Measurements from ENCODE around the gene PLEKHJ1.

Gene PLEKHJ1

DNA sequence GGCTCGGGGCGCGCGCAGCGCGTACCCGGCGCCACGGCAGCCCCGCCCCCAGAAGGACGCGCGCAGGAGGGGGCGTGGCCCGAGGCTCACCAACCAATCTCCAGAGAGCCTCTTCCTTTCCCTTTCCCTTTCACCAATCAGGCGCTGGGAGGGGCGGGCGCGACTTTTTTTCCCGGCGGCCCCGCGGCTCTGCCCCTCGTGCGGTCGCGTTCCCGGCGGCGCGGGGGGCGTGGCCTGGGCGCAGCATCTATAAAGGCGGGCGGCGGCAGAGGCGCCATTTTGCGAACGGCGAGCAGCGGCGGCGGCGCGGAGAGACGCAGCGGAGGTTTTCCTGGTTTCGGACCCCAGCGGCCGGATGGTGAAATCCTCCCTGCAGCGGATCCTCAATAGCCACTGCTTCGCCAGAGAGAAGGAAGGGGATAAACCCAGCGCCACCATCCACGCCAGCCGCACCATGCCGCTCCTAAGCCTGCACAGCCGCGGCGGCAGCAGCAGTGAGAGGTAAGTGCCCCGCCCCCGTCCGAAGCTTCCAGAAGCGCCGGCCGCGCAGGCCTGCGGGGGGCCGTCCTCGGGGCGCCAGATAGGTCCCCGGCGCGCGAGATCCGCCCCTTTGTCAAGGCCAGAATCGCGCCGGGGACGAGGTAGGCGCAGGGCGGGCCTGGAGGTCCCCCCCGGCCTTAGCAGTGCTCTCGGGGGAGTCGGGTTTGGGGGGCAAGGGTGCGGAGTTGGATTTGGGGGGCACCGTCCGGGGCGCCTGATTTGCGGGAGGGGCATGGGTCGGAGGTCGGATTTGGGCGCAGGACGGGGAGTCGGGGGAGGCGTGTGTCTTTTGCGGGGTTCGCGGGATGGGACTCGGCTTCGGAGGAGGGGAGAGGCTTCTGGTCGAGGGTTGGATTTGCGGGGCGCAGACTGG lies 33.4 kb upstream of the PLEKHJ1 start:
- DNase-seq = peak; percentile 94

- DNase-seq = no peak
Measured at GRCh38 chr19:2268861-2269243, 32.7 kb upstream of the PLEKHJ1 start.

- DNase-seq = no peak
Measured at GRCh38 chr19:2268480-2268830, 32.3 kb upstream of the PLEKHJ1 start.

DNA sequence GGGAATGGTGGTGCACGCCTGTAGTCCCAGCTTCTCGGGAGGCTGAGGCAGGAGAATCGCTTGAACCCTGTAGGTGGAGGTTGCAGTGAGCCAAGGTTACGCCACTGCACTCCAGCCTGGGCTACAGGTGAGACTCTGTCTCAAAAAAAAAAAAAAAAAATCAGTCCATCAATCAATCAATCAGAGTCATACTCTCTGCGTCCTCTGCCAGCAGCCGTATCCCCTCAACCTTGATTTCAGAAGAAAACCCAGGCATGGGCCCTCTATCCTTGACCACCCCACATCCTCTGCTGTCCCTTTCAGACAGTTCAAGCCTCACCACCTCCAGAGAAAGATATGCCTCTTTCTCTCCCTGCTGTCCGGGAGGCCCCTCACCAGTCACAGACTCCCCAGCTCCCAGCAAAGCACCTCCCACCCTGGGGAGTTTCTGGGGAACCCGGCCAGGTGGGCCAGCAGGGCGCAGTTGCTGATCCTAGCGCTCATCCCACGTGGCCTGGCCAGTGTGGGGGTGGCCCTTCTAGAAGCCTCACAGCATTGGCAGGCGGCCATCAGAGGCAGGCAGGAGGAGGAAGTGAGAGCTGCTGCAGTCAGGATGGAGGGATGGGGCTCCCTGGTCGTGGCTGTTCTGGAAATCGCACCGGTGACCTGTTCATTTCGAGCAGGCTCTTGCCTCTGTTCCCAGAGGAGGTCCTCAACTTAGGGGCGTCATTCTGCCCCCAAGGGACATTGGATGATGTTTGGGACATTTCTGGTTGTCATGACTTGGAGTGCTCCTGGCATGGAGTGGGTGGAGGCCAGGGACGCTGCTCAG lies 30.3 kb upstream of the PLEKHJ1 start:
- DNase-seq = no peak

- no peak for DNase-seq
Measured at GRCh38 chr19:2261438-2262172, 25.5 kb upstream of the PLEKHJ1 start.

GRCh38 chr19:2260341-2260805 lies 24.2 kb upstream of the PLEKHJ1 start:
- DNase-seq = no peak

GRCh38 chr19:2259336-2259735 lies 23.2 kb upstream of the PLEKHJ1 start:
- DNase-seq = no peak

DNA sequence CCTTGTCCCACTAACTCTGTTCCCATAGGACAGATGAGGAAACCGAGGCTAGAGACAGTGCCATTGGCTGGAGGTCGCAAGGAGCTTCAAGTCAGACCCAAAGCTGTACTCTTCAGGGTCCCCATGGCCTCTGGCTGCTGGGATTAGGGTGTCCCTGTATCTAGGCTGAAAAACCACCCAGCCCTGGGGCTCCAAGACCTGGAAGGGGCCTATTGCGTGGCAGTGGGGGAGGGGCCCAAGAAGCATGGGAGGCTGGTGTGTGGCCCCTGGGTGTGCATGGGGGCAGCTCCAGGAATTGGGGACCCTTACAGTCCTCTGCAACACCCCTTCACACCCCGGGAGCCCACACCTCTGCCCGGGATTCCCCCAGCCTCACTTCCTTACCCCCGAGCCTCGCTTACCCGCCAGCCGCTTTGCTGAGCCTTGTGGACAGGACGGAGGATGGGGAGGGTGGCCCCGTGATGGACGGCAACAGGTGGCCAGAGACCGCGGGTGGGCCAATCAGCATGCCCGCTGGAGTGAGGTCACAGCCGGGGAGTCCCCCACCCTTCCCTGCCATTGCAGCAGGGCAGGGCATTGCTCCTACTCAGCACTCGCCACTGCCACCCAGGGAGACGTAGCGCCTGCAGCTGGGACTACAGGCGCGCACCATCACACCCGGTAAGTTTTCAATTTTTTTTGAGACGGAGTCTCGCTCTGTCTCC lies 20.0 kb upstream of the PLEKHJ1 start, which contains the start of gene JSRP1:
JSRP1 (minus strand) TSS at position 436 of the 704 bp plus-strand sequence. CDS start 1,103 bp downstream, outside the sequence.
- no peak for DNase-seq

- no peak for DNase-seq
Measured at GRCh38 chr19:2255112-2255845, 19.1 kb upstream of the PLEKHJ1 start.

- no peak for DNase-seq
Measured at GRCh38 chr19:2254064-2254872, 18.1 kb upstream of the PLEKHJ1 start.

DNA sequence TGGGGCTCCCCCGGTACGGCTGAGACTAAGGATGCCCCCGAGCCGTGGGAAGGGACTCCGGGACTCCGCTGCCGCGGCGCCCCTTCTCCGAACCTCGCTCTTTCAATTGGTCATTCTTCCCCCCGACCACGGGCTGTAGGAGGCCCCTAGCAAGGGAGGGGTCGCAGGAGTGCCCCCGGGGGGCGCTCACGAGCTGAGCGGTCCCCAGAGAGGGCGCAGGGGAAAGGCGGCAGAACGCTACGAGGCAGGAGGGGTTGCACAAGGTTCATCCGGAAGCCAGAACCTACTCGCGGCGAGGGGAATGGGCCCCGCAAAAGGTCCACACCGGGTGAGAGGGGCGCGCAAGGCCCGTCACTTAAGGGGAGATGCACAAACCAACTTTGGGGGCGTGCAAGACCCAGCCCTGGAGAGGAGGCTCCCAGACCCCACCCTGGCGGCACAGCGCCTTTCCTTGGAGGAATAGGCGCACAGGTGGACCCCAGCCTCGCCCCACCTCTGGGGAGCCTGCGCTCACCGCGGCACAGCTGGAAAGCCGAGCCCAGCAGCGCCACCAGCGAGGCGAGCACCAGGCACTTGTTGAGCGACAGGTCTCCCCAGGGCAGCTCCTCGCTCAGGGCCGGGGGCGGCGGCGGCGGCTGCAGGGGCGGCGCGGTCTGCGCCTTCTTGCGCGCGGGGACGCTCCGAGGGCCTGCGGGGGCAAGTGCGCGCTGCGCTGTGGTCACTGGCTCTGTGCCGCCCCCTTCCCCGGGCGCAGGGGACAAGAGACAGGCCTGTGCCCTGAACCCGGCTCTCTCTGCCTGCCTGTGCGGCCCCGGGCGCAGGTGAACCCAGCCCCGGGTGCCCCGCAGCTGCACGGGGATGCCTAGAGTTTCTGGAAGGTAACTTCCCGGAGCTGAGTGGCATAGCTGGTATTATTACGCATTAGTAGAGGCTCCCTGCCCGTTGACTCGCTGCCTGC lies 17.3 kb upstream of the PLEKHJ1 start:
- no peak for DNase-seq

- no peak for DNase-seq
Measured at GRCh38 chr19:2252797-2253105, 16.6 kb upstream of the PLEKHJ1 start.

DNA sequence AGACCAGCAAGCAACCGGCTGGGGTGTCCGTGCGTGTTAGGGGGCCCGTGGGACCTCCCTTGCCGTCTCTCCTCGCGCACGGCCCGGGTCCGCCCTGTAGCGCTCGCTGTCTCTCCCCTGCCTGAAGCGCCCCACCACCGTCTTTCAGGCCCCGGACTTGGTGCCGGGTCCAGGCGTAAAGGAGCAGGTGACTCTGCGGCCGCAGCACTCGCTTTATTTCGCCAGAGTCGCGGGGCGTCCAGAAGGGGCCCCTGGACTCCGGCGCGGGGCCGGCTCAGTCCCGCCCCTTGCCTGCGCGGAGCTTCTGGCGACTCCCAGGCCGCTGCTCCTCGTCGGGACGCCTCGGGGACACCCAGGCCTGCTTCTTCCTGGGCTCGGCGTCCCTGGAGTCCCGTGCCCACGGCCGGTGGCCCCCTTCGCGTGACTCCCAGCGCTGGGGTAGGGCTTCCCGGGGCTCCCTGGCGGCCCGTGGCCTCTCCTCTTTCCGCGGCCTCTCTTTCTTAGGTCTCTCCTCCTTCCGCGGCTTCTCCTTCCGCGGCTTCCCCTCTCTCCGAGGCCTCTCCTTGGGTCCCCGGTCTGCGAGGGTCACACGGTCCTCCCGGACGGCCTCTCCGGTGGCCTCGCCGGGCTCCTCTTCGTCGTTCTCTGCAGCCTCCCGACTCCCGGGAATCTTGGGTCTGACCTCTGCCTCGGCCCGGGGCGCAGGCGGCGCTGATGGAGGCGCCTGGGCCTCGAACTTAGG lies 16.1 kb upstream of the PLEKHJ1 start:
- DNase-seq = no peak

DNA sequence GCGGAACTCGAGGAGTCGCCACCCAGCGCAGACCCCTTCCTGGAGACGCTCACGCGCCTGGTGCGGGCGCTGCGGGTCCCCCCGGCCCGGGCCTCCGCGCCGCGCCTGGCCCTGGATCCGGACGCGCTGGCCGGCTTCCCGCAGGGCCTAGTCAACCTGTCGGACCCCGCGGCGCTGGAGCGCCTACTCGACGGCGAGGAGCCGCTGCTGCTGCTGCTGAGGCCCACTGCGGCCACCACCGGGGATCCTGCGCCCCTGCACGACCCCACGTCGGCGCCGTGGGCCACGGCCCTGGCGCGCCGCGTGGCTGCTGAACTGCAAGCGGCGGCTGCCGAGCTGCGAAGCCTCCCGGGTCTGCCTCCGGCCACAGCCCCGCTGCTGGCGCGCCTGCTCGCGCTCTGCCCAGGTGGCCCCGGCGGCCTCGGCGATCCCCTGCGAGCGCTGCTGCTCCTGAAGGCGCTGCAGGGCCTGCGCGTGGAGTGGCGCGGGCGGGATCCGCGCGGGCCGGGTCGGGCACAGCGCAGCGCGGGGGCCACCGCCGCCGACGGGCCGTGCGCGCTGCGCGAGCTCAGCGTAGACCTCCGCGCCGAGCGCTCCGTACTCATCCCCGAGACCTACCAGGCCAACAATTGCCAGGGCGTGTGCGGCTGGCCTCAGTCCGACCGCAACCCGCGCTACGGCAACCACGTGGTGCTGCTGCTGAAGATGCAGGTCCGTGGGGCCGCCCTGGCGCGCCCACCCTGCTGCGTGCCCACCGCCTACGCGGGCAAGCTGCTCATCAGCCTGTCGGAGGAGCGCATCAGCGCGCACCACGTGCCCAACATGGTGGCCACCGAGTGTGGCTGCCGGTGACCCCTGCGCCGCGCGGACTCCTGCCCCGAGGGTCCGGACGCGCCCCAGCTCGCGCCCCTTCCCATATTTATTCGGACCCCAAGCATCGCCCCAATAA lies 15.3 kb upstream of the PLEKHJ1 start:
- no peak for DNase-seq

DNA sequence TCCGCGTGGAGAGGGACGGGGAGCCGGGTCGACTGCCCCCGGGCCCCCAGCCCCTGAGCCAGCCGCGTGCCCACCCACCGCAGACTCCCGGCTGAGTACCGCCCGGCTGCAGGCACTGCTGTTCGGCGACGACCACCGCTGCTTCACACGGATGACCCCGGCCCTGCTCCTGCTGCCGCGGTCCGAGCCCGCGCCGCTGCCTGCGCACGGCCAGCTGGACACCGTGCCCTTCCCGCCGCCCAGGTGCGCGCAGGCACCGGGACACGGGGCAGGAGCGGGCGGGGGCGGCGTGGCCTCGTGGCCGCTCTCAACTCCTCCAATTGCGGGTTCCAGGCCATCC lies 14.6 kb upstream of the PLEKHJ1 start:
- DNase-seq = no peak

GRCh38 chr19:2249880-2250765 lies 14.0 kb upstream of the PLEKHJ1 start:
- peak; percentile 41 for DNase-seq

Data from NCI-H2171 treated with DMSO at 0.1 percent for 48 hours (cell line).